H1 (cell line): Measurements from ENCODE around the gene MTURN.

Experiments
- CHD1 ChIP-seq: IDR thresholded peaks from 2 replicates; pipeline ENCODE4 v1.6.1; 2012; ENCODE audit warnings: low read depth, low read length, improper control_type of control experiment
- CTCF ChIP-seq, 3 experiments: IDR thresholded peaks; 1 replicate in 2 of 3; 2 replicates in 1 of 3; pipeline versions ENCODE4 v1.5.1 to v1.6.1; 2011; ENCODE audit warnings: low read length in 3 of 3, mild to moderate bottlenecking in 3 of 3, inconsistent platforms in 2 of 3, low read depth in 1 of 3, moderate library complexity in 1 of 3; ENCODE audit not compliant: insufficient read depth in 1 of 3; ENCODE audit errors: control extremely low read depth in 1 of 3
- GABPA ChIP-seq: IDR thresholded peaks from 2 replicates; pipeline ENCODE4 v1.6.1; 2011; ENCODE audit warnings: mild to moderate bottlenecking, low read length, moderate library complexity, borderline replicate concordance; ENCODE audit not compliant: insufficient read depth
- JUND ChIP-seq: IDR thresholded peaks from 2 replicates; pipeline ENCODE4 v1.6.1; 2011; ENCODE audit warnings: mild to moderate bottlenecking, improper control_type of control experiment, low read length
- MAFK ChIP-seq: IDR thresholded peaks from 2 replicates; pipeline ENCODE4 v1.6.1; 2012; ENCODE audit warnings: low read depth, mild to moderate bottlenecking, improper control_type of control experiment, low read length
- POLR2A ChIP-seq, 2 experiments: IDR thresholded peaks; 1 replicate in 1 of 2; 2 replicates in 1 of 2; pipeline ENCODE4 v1.6.1; 2011; ENCODE audit warnings: low read depth in 2 of 2, low read length in 2 of 2, mild to moderate bottlenecking in 2 of 2; ENCODE audit errors: control extremely low read depth in 1 of 2
- YY1 ChIP-seq: IDR thresholded peaks from 2 replicates; pipeline ENCODE4 v1.6.1; 2011; ENCODE audit warnings: low read depth, mild to moderate bottlenecking, low read length
- TF ChIP-seq, protein P1 (sequence below): IDR thresholded peaks from 2 replicates; pipeline ENCODE4 v1.6.1; 2011; ENCODE audit warnings: low read length, improper control_type of control experiment

GRCh38 chr7:30144657-30145306 lies 10.0 kb downstream of the MTURN start:
- TF ChIP-seq GABPA (no peak), YY1 (no peak), MAFK (no peak), JUND (no peak), CHD1 (no peak), POLR2A (IDR thresholded peaks at IDR 0.05; ENCODE audit: control extremely low read depth in 1 of 2, low read depth in 2 of 2, low read length in 2 of 2) (no peak), CTCF (IDR thresholded peaks at IDR 0.05; ENCODE audit: control extremely low read depth in 1 of 3, insufficient read depth in 1 of 3, low read depth in 1 of 3, low read length in 3 of 3) (no peak)
- TF ChIP-seq, protein P1, sequence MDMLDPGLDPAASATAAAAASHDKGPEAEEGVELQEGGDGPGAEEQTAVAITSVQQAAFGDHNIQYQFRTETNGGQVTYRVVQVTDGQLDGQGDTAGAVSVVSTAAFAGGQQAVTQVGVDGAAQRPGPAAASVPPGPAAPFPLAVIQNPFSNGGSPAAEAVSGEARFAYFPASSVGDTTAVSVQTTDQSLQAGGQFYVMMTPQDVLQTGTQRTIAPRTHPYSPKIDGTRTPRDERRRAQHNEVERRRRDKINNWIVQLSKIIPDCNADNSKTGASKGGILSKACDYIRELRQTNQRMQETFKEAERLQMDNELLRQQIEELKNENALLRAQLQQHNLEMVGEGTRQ = no peak
